CD14-positive monocyte (primary cell): ENCODE measurements around the gene KCNK13. TPM values are rescaled to one million over a fixed set of nuclear protein-coding genes. Genes with fewer than 3 reads are reported as not detected.

Source experiments
- DNase-seq, 3 donors: peaks; one replicate each; pipeline ENCODE4 v3.0.0-alpha.2; 2011 to 2022
- H2AFZ ChIP-seq: 2 replicates; pipeline ENCODE4 v1.6.0; 2012; ENCODE audit warnings: mild to moderate bottlenecking, low read depth, low read length, inconsistent platforms; ENCODE audit not compliant: insufficient read depth, poor library complexity, severe bottlenecking
- H3K27ac ChIP-seq, 2 donors: 1 replicate in 1 of 2; 2 replicates in 1 of 2; pipeline ENCODE4 v1.5.1; 2012 to 2013; ENCODE audit warnings: low read length in 2 of 2, control low read depth in 1 of 2, inconsistent platforms in 1 of 2, low read depth in 1 of 2, mild to moderate bottlenecking in 1 of 2
- H3K27me3 ChIP-seq, 2 donors: one replicate each; pipeline versions ENCODE4 v1.6.0 to v1.6.1; 2011 to 2013; ENCODE audit warnings: low read length in 2 of 2; ENCODE audit not compliant: control insufficient read depth in 2 of 2, insufficient read depth in 2 of 2
- H3K36me3 ChIP-seq, 2 donors: replicated peaks in 1 of 2; 1 replicate in 1 of 2; 2 replicates in 1 of 2; pipeline versions ENCODE4 v1.5.1 to v1.6.1; 2012 to 2013; ENCODE audit warnings: low read length in 2 of 2, control low read depth in 1 of 2, inconsistent platforms in 1 of 2, mild to moderate bottlenecking in 1 of 2; ENCODE audit not compliant: insufficient read depth in 2 of 2, control insufficient read depth in 1 of 2
- H3K4me1 ChIP-seq, 2 donors: 1 replicate in 1 of 2; 2 replicates in 1 of 2; pipeline versions ENCODE4 v1.5.1 to v1.6.1; 2012 to 2013; ENCODE audit warnings: low read length in 2 of 2, control low read depth in 1 of 2, inconsistent platforms in 1 of 2, mild to moderate bottlenecking in 1 of 2, moderate library complexity in 1 of 2; ENCODE audit not compliant: insufficient read depth in 2 of 2, control insufficient read depth in 1 of 2
- H3K4me2 ChIP-seq: replicated peaks from 2 replicates; pipeline ENCODE3; 2012; ENCODE audit warnings: low read length, moderate library complexity, mild to moderate bottlenecking; ENCODE audit not compliant: poor library complexity, severe bottlenecking; ENCODE audit errors: extremely low read depth
- H3K4me3 ChIP-seq, 3 experiments: fragments of 200-600 bp in 1 of 3; sonication (generic) in 1 of 3; replicated peaks in 1 of 3; 1 replicate in 2 of 3; 2 replicates in 1 of 3; pipeline ENCODE4 v1.5.1; 2011 to 2013; ENCODE audit warnings: low read length in 3 of 3, mild to moderate bottlenecking in 3 of 3, control low read depth in 2 of 3, low read depth in 2 of 3, inconsistent platforms in 1 of 3, moderate library complexity in 1 of 3
- H3K79me2 ChIP-seq: 2 replicates; pipeline ENCODE4 v1.6.0; 2012; ENCODE audit warnings: mild to moderate bottlenecking, control low read depth, inconsistent platforms, low read length, moderate library complexity; ENCODE audit not compliant: insufficient read depth
- H3K9ac ChIP-seq: 2 replicates; pipeline ENCODE4 v1.6.0; 2017; ENCODE audit warnings: low read length, mild to moderate bottlenecking; ENCODE audit not compliant: insufficient read depth, poor library complexity, severe bottlenecking
- H3K9me3 ChIP-seq, 2 donors: replicated peaks in 1 of 2; 1 replicate in 1 of 2; 2 replicates in 1 of 2; pipeline versions ENCODE4 v1.5.1 to v1.6.1; 2012 to 2013; ENCODE audit warnings: low read length in 2 of 2, control low read depth in 1 of 2; ENCODE audit not compliant: control insufficient read depth in 1 of 2, insufficient read depth in 1 of 2
- H4K20me1 ChIP-seq: 2 replicates; pipeline ENCODE4 v1.6.0; 2012; ENCODE audit warnings: mild to moderate bottlenecking, low read length, control low read depth, moderate library complexity; ENCODE audit not compliant: insufficient read depth
- H3K27ac Mint-ChIP-seq, 7 donors: one replicate each; pipeline ENCODE4 v1.8.0; 2020; ENCODE audit warnings: mild to moderate bottlenecking in 7 of 7, mixed read lengths in 7 of 7, moderate library complexity in 6 of 7, inconsistent platforms in 2 of 7
- H3K27me3 Mint-ChIP-seq, 3 donors: one replicate each; pipeline ENCODE4 v1.8.0; 2021 to 2022; ENCODE audit warnings: low read depth in 3 of 3, mild to moderate bottlenecking in 3 of 3, mixed read lengths in 3 of 3, moderate library complexity in 3 of 3, inconsistent platforms in 1 of 3
- H3K36me3 Mint-ChIP-seq, 2 donors: one replicate each; pipeline ENCODE4 v1.8.0; 2020; ENCODE audit warnings: mixed read lengths in 2 of 2, inconsistent platforms in 1 of 2, mild to moderate bottlenecking in 1 of 2
- H3K4me1 Mint-ChIP-seq: one replicate; pipeline ENCODE4 v1.8.0; 2020; ENCODE audit warnings: mild to moderate bottlenecking, mixed read lengths
- H3K4me3 Mint-ChIP-seq, 2 donors: one replicate each; pipeline ENCODE4 v1.8.0; 2020; ENCODE audit warnings: mild to moderate bottlenecking in 2 of 2, mixed read lengths in 2 of 2, moderate library complexity in 1 of 2
- H3K9me3 Mint-ChIP-seq, 7 donors: one replicate each; pipeline ENCODE4 v1.8.0; 2020 to 2022; ENCODE audit warnings: mixed read lengths in 7 of 7, mild to moderate bottlenecking in 6 of 7, moderate library complexity in 6 of 7, inconsistent platforms in 2 of 7
- WGBS: methylation state at CpG from one replicate; pipeline ENCODE4 v1.1.5; 2013; ENCODE audit warnings: missing lambda C conversion rate; ENCODE audit not compliant: insufficient coverage; 5-methylcytosine and 5-hydroxymethylcytosine counted together
- intact Hi-C, 2 donors: fragments of 100-400 bp; cut with micrococcal nuclease; formaldehyde crosslinking; loops; one replicate each; pipeline versions ENCODE4 v1.15.0 to v1.15.1; 2023
- polyA plus RNA-seq, 3 donors: library from polyadenylated mRNA; depleted of rRNA in 1 of 3; unstranded in 2 of 3; stranded (reverse) in 1 of 3; fragments of 300-500 nt in 2 of 3; fragments of >200 nt in 1 of 3; fragmentation: Illumina TruSeq in 2 of 3; gene quantifications; 1 replicate in 2 of 3; 2 replicates in 1 of 3; pipeline ENCODE4 v1.2.3, GENCODE V29; 2012 to 2021
- TF ChIP-seq, protein P1 (sequence below): fragments of 200-600 bp; IDR thresholded peaks from one replicate; pipeline ENCODE4 v1.8.0; 2022; ENCODE audit warnings: antibody characterized with exemption, mild to moderate bottlenecking

KCNK13 gene
- polyA plus RNA-seq, 3 donors: 1.6 to 4.2 (median 2.9) TPM

DNA sequence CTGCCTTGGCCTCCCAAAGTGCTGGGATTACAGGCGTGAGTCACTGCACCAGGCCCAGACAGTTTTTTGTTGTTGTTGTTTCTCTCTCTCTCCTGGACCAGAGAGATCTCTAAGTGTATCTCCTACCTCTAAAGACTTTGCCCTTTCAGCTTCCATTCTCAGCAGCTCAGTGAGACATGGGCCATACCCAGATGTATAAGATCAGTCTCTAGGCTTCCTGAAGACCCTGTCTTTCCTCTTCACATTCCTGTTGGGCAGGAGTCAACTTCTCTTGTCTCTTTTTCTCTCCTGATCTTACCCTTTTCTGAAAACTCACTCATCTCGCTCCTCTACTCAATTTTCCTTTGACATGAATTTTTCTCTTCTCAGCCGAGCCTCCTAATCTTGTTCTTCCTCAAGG, 42.0 kb downstream of the KCNK13 start:
- Histone ChIP-seq H2AFZ (no peak overlapping the region), H3K9ac (no peak overlapping the region), H3K4me3 (no peak overlapping the region), H4K20me1 (no peaks in the 10 kb centered on the region), H3K9me3 (no peaks in the 10 kb centered on the region), H3K27ac (no peak overlapping the region), H3K27me3 (no peaks in the 10 kb centered on the region), H3K4me1 (no peaks in the 10 kb centered on the region), H3K36me3 (no peaks in the 10 kb centered on the region), H3K4me2 (no peak overlapping the region), H3K79me2 (no peaks in the 10 kb centered on the region)
- peaks cover 8 to 16% (median 12%) of the 10 kb centered on the region in 3 donors for H3K27me3 Mint-ChIP-seq
- peaks cover 3% of the 10 kb centered on the region for H3K4me1 Mint-ChIP-seq
- no peak for DNase-seq
- WGBS: 96% methylated on average over 3 of the region's 3 CpGs
- intact Hi-C loops: no loop called here
- H3K9me3 Mint-ChIP-seq: peaks cover 0 to 4% (median 0%) of the 10 kb centered on the region in 7 donors
- H3K27ac Mint-ChIP-seq: no peak overlapping the region
- TF ChIP-seq, protein P1, sequence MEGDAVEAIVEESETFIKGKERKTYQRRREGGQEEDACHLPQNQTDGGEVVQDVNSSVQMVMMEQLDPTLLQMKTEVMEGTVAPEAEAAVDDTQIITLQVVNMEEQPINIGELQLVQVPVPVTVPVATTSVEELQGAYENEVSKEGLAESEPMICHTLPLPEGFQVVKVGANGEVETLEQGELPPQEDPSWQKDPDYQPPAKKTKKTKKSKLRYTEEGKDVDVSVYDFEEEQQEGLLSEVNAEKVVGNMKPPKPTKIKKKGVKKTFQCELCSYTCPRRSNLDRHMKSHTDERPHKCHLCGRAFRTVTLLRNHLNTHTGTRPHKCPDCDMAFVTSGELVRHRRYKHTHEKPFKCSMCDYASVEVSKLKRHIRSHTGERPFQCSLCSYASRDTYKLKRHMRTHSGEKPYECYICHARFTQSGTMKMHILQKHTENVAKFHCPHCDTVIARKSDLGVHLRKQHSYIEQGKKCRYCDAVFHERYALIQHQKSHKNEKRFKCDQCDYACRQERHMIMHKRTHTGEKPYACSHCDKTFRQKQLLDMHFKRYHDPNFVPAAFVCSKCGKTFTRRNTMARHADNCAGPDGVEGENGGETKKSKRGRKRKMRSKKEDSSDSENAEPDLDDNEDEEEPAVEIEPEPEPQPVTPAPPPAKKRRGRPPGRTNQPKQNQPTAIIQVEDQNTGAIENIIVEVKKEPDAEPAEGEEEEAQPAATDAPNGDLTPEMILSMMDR: no peak
- H3K4me3 Mint-ChIP-seq: no peak overlapping the region
- peaks cover 3% of the 10 kb centered on the region in 2 donors for H3K36me3 Mint-ChIP-seq

GRCh38 chr14:90105756-90106155, 44.0 kb downstream of the KCNK13 start:
- WGBS: 97% methylated on average over 3 of the region's 4 CpGs
- H3K27ac Mint-ChIP-seq: no peak overlapping the region

More at GRCh38 chr14:90105756-90106155, 44.0 kb downstream of the KCNK13 start:
- Histone ChIP-seq H3K9me3 (no peaks in the 10 kb centered on the region), H3K4me3 (no peak overlapping the region), H3K4me2 (no peak overlapping the region), H3K27ac (no peak overlapping the region), H3K9ac (no peak overlapping the region), H2AFZ (no peak overlapping the region), H3K79me2 (no peaks in the 10 kb centered on the region), H3K27me3 (no peaks in the 10 kb centered on the region), H3K4me1 (no peaks in the 10 kb centered on the region), H4K20me1 (peaks cover 7% of the 10 kb centered on the region), H3K36me3 (no peaks in the 10 kb centered on the region)
- intact Hi-C loops: no loop called here
- H3K4me3 Mint-ChIP-seq: no peak overlapping the region
- TF ChIP-seq, protein P1: no peak
- H3K9me3 Mint-ChIP-seq: peaks cover 0 to 8% (median 0%) of the 10 kb centered on the region in 7 donors
- no peak for DNase-seq
- peaks cover 3% of the 10 kb centered on the region for H3K4me1 Mint-ChIP-seq
- peaks cover 0 to 3% of the 10 kb centered on the region in 2 donors for H3K36me3 Mint-ChIP-seq
- peaks cover 12 to 27% (median 14%) of the 10 kb centered on the region in 3 donors for H3K27me3 Mint-ChIP-seq
